K562 (cell line): ENCODE results near the gene EPHA1. TPM values are rescaled to one million over a fixed set of nuclear protein-coding genes. Genes with fewer than 3 reads are reported as not detected.
A peak's percentile ranks its signal among the peaks of the same experiment; 100 is the strongest.

Experiments
- ATAC-seq: fragments of 200-7000 bp; cut with Tn5 transposase; 3 replicates; pipeline ENCODE4 v1.9.1; 2020; ENCODE audit warnings: moderate library complexity
- BruUV-seq: library from RNA; stranded (reverse); fragments of 400-500 nt; replicated peaks from 2 replicates; lab custom pipeline; 2021; lab: Mats Ljungman, UMichigan
- CTCF ChIA-PET: fragments of 300-600 bp; formaldehyde crosslinking; extraction: SDS; loops from one replicate; lab custom pipeline; 2021; ENCODE audit warnings: low intra/inter-chr PET ratio; lab: Yijun Ruan, JAX
- POLR2A ChIA-PET: fragments of 300-600, 350-650 bp; sonication (Branson Sonifier 250); formaldehyde crosslinking; extraction: SDS; loops from one replicate; lab custom pipeline; 2021; ENCODE audit warnings: antibody characterized with exemption, inconsistent platforms; lab: Yijun Ruan, JAX
- DNase-seq, 4 experiments: peaks; one replicate each; pipeline versions ENCODE4 v3.0.0 to v3.0.0-alpha.2; 2011 to 2018; ENCODE audit warnings: low spot score in 3 of 4, mixed read lengths in 3 of 4; ENCODE audit errors: extremely low read depth in 1 of 4
- FAIRE-seq: peaks from 2 replicates; lab custom pipeline; 2011; peaks lifted over from hg19 to GRCh38; lab: Jason Lieb, UNC
- H2AFZ ChIP-seq: 2 replicates; pipeline ENCODE4 v1.6.0; 2011; ENCODE audit warnings: low read depth, low read length, control low read depth, inconsistent platforms
- H3K27ac ChIP-seq: fragments of 200-600 bp; 3 replicates; pipeline ENCODE4 v1.8.0; 2011; ENCODE audit warnings: low read depth, mild to moderate bottlenecking, control low read depth, inconsistent platforms, low read length, moderate library complexity, mixed read lengths; ENCODE audit errors: extremely low read depth
- H3K27me3 ChIP-seq, 2 experiments: fragments of 300-600 bp in 1 of 2; 2 replicates in 1 of 2; 3 replicates in 1 of 2; pipeline versions ENCODE4 v1.6.0 to v1.8.0; 2011; ENCODE audit warnings: inconsistent platforms in 2 of 2, low read length in 2 of 2, mild to moderate bottlenecking in 1 of 2, mixed read lengths in 1 of 2, moderate library complexity in 1 of 2; ENCODE audit not compliant: control insufficient read depth in 2 of 2, insufficient read depth in 2 of 2
- H3K36me3 ChIP-seq: fragments of 300-600 bp; 3 replicates; pipeline ENCODE4 v1.8.0; 2011; ENCODE audit warnings: mild to moderate bottlenecking, low read length, inconsistent platforms; ENCODE audit not compliant: control insufficient read depth, insufficient read depth
- H3K4me1 ChIP-seq, 2 experiments: fragments of 200-600 bp in 1 of 2; replicated peaks in 1 of 2; 2 replicates in 1 of 2; 3 replicates in 1 of 2; pipeline versions ENCODE4 v1.5.1 to v1.8.0; 2011; ENCODE audit warnings: inconsistent platforms in 2 of 2, low read length in 2 of 2, mild to moderate bottlenecking in 1 of 2, mixed read lengths in 1 of 2, moderate library complexity in 1 of 2; ENCODE audit not compliant: control insufficient read depth in 2 of 2, insufficient read depth in 2 of 2
- H3K4me2 ChIP-seq: 2 replicates; pipeline ENCODE4 v1.6.1; 2011; ENCODE audit warnings: low read length, control low read depth, inconsistent platforms, mixed read lengths; ENCODE audit not compliant: insufficient read depth
- H3K4me3 ChIP-seq: fragments of 200-600 bp; sonication (generic), shearing (Covaris generic); 2 replicates; pipeline ENCODE4 v1.5.1; 2016; ENCODE audit warnings: control low read depth, inconsistent platforms
- H3K79me2 ChIP-seq: fragments of 200-600 bp; 3 replicates; pipeline ENCODE4 v1.8.0; 2011; ENCODE audit warnings: low read length, inconsistent platforms; ENCODE audit not compliant: control insufficient read depth, insufficient read depth
- H3K9ac ChIP-seq, 2 experiments: 2 replicates each; pipeline versions ENCODE4 v1.6.0 to v1.6.1; 2011; ENCODE audit warnings: low read depth in 2 of 2, low read length in 2 of 2, control low read depth in 1 of 2, inconsistent platforms in 1 of 2, mild to moderate bottlenecking in 1 of 2, mixed read lengths in 1 of 2; ENCODE audit not compliant: insufficient read depth in 1 of 2
- H3K9me1 ChIP-seq: one replicate; pipeline ENCODE4 v1.6.0; 2011; ENCODE audit warnings: inconsistent platforms, mild to moderate bottlenecking, low read length, moderate library complexity; ENCODE audit not compliant: control insufficient read depth, insufficient read depth
- H3K9me3 ChIP-seq: replicated peaks from 2 replicates; pipeline ENCODE4 v1.5.1; 2011; ENCODE audit warnings: low read depth, low read length, inconsistent platforms; ENCODE audit not compliant: control insufficient read depth, insufficient read depth
- H4K20me1 ChIP-seq: replicated peaks from 2 replicates; pipeline ENCODE4 v1.6.1; 2011; ENCODE audit warnings: low read length, inconsistent platforms, mixed read lengths; ENCODE audit not compliant: control insufficient read depth, insufficient read depth
- E2F4 ChIP-seq: sonication (generic); formaldehyde crosslinking; IDR thresholded peaks from 2 replicates; pipeline ENCODE4 v1.8.0; 2022; ENCODE audit warnings: mild to moderate bottlenecking, low read depth, missing genetic modification reagents
- EWSR1 ChIP-seq: fragments of 450-650 bp; IDR thresholded peaks from 2 replicates; pipeline ENCODE4 v1.6.1; 2018; ENCODE audit warnings: borderline replicate concordance, mild to moderate bottlenecking, low read depth, moderate library complexity; ENCODE audit not compliant: partially characterized antibody
- HNRNPK ChIP-seq: fragments of 200-400 bp; formaldehyde crosslinking; IDR thresholded peaks from one replicate; pipeline ENCODE4 v1.6.1; 2018; ENCODE audit warnings: mild to moderate bottlenecking, low read depth, low read length; ENCODE audit not compliant: poor library complexity, severe bottlenecking
- NCOA4 ChIP-seq: fragments of 450-650 bp; IDR thresholded peaks from 2 replicates; pipeline ENCODE4 v1.6.1; 2018; ENCODE audit warnings: mild to moderate bottlenecking; ENCODE audit not compliant: partially characterized antibody
- NR2C2 ChIP-seq, 2 experiments: fragments of 200-800 bp in 1 of 2; sonication (Bioruptor generic) in 1 of 2; sonication (generic) in 1 of 2; formaldehyde crosslinking in 1 of 2; IDR thresholded peaks; 2 replicates each; pipeline versions ENCODE4 v1.6.1 to v1.8.0; 2016 to 2022; ENCODE audit warnings: mild to moderate bottlenecking in 1 of 2, missing compliant biosample characterization in 1 of 2, missing genetic modification characterization in 1 of 2, missing genetic modification reagents in 1 of 2
- NRF1 ChIP-seq, 2 experiments: fragments of 450-650 bp; IDR thresholded peaks in 1 of 2; conservative IDR thresholded peaks in 1 of 2; 2 replicates each; pipeline ENCODE4 v1.6.1; 2014; ENCODE audit warnings: mild to moderate bottlenecking in 2 of 2
- PCBP2 ChIP-seq: fragments of 200-400 bp; formaldehyde crosslinking; IDR thresholded peaks from 2 replicates; pipeline ENCODE4 v1.6.1; 2018; ENCODE audit warnings: low read length, low read depth, mild to moderate bottlenecking, moderate library complexity; ENCODE audit not compliant: poor library complexity, severe bottlenecking
- PTRF ChIP-seq: fragments of 450-650 bp; IDR thresholded peaks from 2 replicates; pipeline ENCODE4 v1.6.1; 2016; ENCODE audit warnings: mild to moderate bottlenecking, missing genetic modification characterization, missing compliant biosample characterization
- RFX1 ChIP-seq: fragments of 450-650 bp; IDR thresholded peaks from 2 replicates; pipeline ENCODE4 v1.6.1; 2016; ENCODE audit warnings: mild to moderate bottlenecking, moderate library complexity
- TSC22D4 ChIP-seq: fragments of 450-650 bp; IDR thresholded peaks from 2 replicates; pipeline ENCODE4 v1.6.1; 2016; ENCODE audit warnings: missing genetic modification characterization, missing biosample characterization, control low read depth
- ZSCAN29 ChIP-seq: fragments of 450-650 bp; IDR thresholded peaks from 2 replicates; pipeline ENCODE4 v1.6.1; 2017
- WGBS: fragments of 100-300 bp; shearing (Covaris generic); methylation state at CpG from one replicate; pipeline ENCODE4 v1.1.6; 2016; ENCODE audit warnings: low coverage, mixed read lengths; ENCODE audit not compliant: insufficient coverage; ENCODE audit errors: missing lambda C conversion rate; 5-methylcytosine and 5-hydroxymethylcytosine counted together
- in situ Hi-C: fragments of 300-500 bp; cut with MboI; formaldehyde crosslinking; loops from 4 replicates; pipeline ENCODE4 v1.15.0; 2018; ENCODE audit warnings: inconsistent platforms, mixed read lengths
- intact Hi-C: fragments of 100-400 bp; cut with micrococcal nuclease; formaldehyde crosslinking; loops from 2 replicates; pipeline ENCODE4 v1.14.2; 2022
- polyA plus RNA-seq, 8 experiments: library from polyadenylated mRNA; depleted of rRNA in 4 of 8; stranded (reverse) in 5 of 8; unstranded in 3 of 8; fragments of >200 nt; fragmentation: Nextera tagmentation in 2 of 8; fragmentation: Illumina TruSeq in 1 of 8; extraction: Ambion mirVana in 2 of 8; extraction: Trizol in 1 of 8; gene quantifications; 2 replicates each; pipeline versions ENCODE4 v1.2.1 to v1.2.3, GENCODE V29; 2011 to 2014; ENCODE audit warnings: inconsistent platforms in 1 of 8, missing spikeins in 1 of 8
- total RNA-seq, 7 experiments: library from RNA; depleted of rRNA in 6 of 7; stranded (reverse); fragments of >200 nt in 6 of 7; fragmentation: Illumina TruSeq in 2 of 7; extraction: Trizol in 2 of 7; gene quantifications; 2 replicates each; pipeline versions ENCODE4 v1.2.1 to v1.2.3, GENCODE V29; 2011 to 2021; ENCODE audit warnings: low replicate concordance in 1 of 7
- TF ChIP-seq, protein P1 (sequence below): sonication (generic); formaldehyde crosslinking; IDR thresholded peaks from 2 replicates; pipeline ENCODE4 v1.8.1; 2023; ENCODE audit warnings: mild to moderate bottlenecking, missing genetic modification reagents

The EPHA1 gene
- total and polyA plus RNA-seq, 9 of the 15 experiments (the other 6 are each of a cell fraction or from before 2014, with no cell fraction given): 0.22 to 0.57 (median 0.32) TPM; not detected in 6

DNA sequence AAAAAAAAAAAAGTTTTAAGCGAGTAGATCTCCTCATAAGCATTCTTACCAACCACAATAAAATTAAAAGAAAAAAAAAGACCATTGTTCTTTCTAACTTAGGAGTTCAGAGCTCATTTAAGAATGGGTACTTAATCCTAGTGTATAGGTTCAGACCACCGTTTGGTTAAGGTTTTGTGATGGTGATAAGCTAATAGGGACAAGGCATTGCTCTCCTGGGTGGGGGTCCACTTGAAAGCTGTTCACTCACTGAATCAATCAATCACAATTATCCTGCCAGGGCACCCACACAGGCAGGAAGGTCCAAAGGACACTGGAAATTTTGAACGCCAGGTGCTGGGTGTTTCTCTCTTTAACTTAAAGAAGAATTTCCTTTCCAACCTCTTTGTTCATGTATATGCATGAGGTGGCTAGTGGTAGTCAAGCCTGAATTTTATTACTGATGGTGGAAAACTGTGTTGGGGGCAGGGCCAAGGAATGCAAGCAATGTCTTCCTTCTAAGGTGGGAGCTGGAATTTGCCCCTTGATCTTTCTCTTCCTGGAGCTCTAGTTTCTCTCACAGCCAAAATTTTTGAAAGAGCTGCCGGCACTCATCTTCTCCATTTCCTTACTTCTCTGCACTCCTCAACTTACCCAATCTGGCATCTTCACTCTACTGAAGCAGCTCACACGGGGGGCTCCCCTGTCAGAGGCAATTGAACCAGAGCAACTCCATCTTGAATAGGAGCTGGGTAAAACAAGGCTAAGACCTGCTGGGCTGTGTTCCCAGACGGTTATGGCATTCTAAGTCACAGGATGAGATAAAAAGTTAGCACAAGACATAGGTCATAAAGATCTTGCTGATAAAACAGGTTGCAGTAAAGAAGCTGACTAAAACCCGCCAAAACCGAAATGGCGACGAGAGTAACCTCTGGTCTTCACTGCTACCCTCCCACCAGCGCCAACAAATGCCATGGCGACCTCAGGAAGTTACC is 38.7 kb downstream of the EPHA1 start (continued):
- no peak for TF ChIP-seq ZSCAN29
- TF ChIP-seq NCOA4: no peak
- TF ChIP-seq PTRF (tag): peak; percentile 96
- TF ChIP-seq, protein P1, sequence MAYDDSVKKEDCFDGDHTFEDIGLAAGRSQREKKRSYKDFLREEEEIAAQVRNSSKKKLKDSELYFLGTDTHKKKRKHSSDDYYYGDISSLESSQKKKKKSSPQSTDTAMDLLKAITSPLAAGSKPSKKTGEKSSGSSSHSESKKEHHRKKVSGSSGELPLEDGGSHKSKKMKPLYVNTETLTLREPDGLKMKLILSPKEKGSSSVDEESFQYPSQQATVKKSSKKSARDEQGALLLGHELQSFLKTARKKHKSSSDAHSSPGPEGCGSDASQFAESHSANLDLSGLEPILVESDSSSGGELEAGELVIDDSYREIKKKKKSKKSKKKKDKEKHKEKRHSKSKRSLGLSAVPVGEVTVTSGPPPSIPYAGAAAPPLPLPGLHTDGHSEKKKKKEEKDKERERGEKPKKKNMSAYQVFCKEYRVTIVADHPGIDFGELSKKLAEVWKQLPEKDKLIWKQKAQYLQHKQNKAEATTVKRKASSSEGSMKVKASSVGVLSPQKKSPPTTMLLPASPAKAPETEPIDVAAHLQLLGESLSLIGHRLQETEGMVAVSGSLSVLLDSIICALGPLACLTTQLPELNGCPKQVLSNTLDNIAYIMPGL: no peak
- TF ChIP-seq PCBP2: no peak
- no peak for TF ChIP-seq NRF1 (conservative IDR thresholded peaks at IDR 0.05 in 1 of 2, IDR thresholded peaks at IDR 0.05 in 1 of 2)
- no peak for TF ChIP-seq TSC22D4

DNA sequence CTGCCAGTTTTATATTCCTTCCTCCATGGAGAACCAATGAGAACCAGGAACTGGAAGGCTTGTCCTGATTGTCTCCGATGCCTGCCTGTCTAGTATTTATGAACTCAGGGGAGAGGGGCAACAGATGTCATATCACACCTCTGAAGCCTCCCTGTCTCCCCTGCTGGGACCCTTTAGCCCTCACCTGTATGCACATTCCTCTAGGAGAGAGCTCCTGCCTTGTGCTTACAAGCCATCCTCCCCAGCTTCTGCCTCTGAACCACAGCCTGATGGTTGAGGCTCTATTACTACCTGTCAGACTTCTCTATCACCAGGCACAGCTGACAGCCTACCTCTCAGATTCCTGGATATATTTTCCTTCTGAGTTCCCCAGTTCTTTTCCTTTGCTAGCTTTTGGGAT is 40.3 kb downstream of the EPHA1 start:
- H3K27me3 ChIP-seq: peaks cover 52 to 54% of the 10 kb centered on the region in 2 experiments
- in situ Hi-C loops (no loop called here), intact Hi-C loops (no loop called here)
- H3K4me3 ChIP-seq: no peak overlapping the region
- no peak for FAIRE-seq
- no peak overlapping the region for H3K4me2 ChIP-seq
- H3K9me1 ChIP-seq: no peaks in the 10 kb centered on the region
- no TSS peak for BruUV-seq
- H4K20me1 ChIP-seq: 0 out of 2 replicates have a peak, but pooled peaks cover 5% of the 10 kb centered on the region
- no peak overlapping the region for H3K9ac ChIP-seq
- ChIA-PET CTCF (no interaction called here), POLR2A (interaction anchor here (1.0 to 4.2 kb wide), 3 partner anchors 12 to 21 kb away, joined by 3 to 29 read pairs (median 5); partner anchors contain the start of gene ZYX)
- peaks cover 0 to 9% of the 10 kb centered on the region in 2 experiments; a peak in 1 of 5 replicates for H3K4me1 ChIP-seq
- H3K9me3 ChIP-seq: no peaks in the 10 kb centered on the region
- no peak for DNase-seq
- H3K27ac ChIP-seq: no peak overlapping the region
- H2AFZ ChIP-seq: no peak overlapping the region
- H3K79me2 ChIP-seq: no peaks in the 10 kb centered on the region
- 9% methylated on average over 1 of the region's 1 CpG for WGBS
- no peak for ATAC-seq
- no peaks in the 10 kb centered on the region for H3K36me3 ChIP-seq
- TF ChIP-seq HNRNPK (no peak), NRF1 (conservative IDR thresholded peaks at IDR 0.05 in 1 of 2, IDR thresholded peaks at IDR 0.05 in 1 of 2) (no peak), EWSR1 (no peak), NR2C2 (CRISPR knock-in tag; IDR thresholded peaks at IDR 0.05) (no peak), NR2C2 (tag; IDR thresholded peaks at IDR 0.05) (no peak), E2F4 (CRISPR knock-in tag) (no peak), RFX1 (no peak)
